ENCODE measurements around the gene TANGO6.

Gene TANGO6

DNA sequence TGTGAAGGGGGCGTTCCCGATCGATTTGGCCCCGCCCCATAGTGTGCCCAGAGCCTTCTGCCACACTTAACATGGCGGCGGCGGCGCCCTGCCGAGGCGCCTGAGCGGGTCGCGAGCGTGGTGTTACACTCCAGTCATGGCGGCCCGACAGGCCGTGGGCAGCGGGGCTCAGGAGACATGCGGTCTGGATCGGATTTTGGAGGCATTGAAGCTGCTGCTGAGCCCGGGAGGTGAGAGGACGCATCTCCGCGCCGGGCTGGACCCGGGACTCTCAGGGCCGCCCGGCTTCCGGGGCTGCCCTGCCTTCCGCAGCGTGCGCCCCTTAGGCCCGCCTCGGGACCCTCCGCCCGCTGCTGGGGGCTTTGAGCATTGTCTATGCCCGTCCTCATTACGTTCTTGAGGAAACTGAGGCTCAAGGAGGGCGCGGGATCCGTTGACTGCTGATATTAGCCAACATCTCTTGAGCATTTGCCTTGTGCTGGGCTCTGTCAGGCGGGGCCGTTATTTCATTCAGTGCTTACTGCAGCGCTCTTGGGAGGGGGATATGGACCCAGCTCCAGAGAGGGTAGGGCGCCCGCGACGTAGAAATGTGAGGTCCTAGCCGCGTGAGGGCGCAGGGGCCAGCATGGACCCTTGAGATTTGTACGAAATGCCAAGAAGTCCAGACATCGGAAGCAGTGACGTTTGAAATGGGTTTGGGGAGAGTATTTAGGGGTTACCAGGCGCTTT lies at the start of gene TANGO6:
Gene TANGO6, plus strand, starts transcription at position 50 of the 729 bp plus-strand sequence. Its CDS starts 87 bp downstream, at position 137.
- ChIA-PET CTCF (interaction anchor here (0.9 to 2.1 kb wide), 10 partner anchors 9 to 315 kb away, joined by 3 to 7 read pairs (median 4); no protein-coding TSS in a partner anchor), POLR2A (interaction anchor here (0.9 kb wide), 1 partner anchor 64 kb away, joined by 3 read pairs; no protein-coding TSS in a partner anchor)
- TF ChIP-seq CTCF (IDR thresholded peaks at IDR 0.05; ENCODE audit: control extremely low read depth, extremely low read depth, low read depth, missing control alignments) = peak; percentile 38
- DNase-seq (ENCODE audit: extremely low spot score) = peak; percentile 91

DNA sequence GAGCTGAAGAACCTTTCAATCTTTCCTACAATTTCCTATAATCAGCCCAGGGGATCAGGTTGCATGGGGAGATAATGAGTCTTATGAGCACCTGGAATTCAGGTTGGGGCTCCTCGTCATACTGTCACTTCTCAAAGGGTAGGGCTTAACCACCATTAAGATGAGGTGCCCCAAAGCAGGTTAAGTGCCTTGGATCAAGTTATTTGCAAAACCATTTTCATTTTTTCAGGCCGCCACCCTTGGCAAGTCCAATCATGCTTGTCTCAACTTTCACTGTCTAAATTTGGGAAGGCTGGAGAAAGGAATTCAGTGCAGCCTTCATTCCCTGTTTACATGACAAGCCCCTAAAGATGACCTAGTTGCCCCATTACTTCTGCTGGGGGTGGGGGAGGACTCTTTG lies 44.9 kb upstream of the TANGO6 start:
- ChIA-PET POLR2A (no interaction called here), CTCF (interaction anchor here (1.2 to 4.2 kb wide), 5 partner anchors 10 to 91 kb away, joined by 3 to 18 read pairs (median 4); no protein-coding TSS in a partner anchor)
- TF ChIP-seq CTCF (IDR thresholded peaks at IDR 0.05; ENCODE audit: control extremely low read depth, extremely low read depth, low read depth, missing control alignments) = no peak
- DNase-seq (ENCODE audit: extremely low spot score) = no peak

GRCh38 chr16:68800257-68800875 lies 43.0 kb upstream of the TANGO6 start:
- DNase-seq (ENCODE audit: extremely low spot score) = peak; percentile 75
- peak; percentile 72 for TF ChIP-seq CTCF (IDR thresholded peaks at IDR 0.05; ENCODE audit: control extremely low read depth, extremely low read depth, low read depth, missing control alignments)
- ChIA-PET CTCF (interaction anchor here (0.7 to 2.7 kb wide), 35 partner anchors 7 to 377 kb away, joined by 3 to 23 read pairs (median 5); partner anchors contain the start of gene CDH1), POLR2A (interaction anchor here (0.5 kb wide), 1 partner anchor 1899 kb away, joined by 5 read pairs; no protein-coding TSS in a partner anchor)

GRCh38 chr16:68802190-68802589 lies 41.1 kb upstream of the TANGO6 start:
- CTCF ChIA-PET = interaction anchor here (0.6 to 2.1 kb wide), 4 partner anchors 11 to 275 kb away, joined by 3 to 7 read pairs (median 4); no protein-coding TSS in a partner anchor
- TF ChIP-seq CTCF (IDR thresholded peaks at IDR 0.05; ENCODE audit: control extremely low read depth, extremely low read depth, low read depth, missing control alignments) = no peak
- DNase-seq (ENCODE audit: extremely low spot score) = no peak
- POLR2A ChIA-PET = no interaction called here

DNA sequence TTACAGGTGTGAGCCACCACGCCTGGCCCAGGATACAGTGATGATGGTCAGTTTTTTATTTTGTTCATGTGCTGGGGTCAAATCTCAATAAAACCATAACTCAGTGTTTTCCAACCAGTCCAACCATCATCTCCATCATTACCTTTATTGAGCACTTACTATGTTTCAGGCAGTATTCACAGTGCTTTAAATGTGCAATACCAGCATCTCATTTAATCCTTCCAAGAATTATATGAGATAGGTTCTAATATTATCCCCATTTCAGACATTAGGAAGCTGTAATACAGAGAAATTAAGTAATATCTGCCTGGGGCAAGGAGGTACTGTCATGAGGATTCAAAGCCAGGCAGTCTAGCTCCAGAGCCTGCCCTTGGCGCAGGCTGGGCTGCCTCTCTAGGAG lies 36.9 kb upstream of the TANGO6 start:
- ChIA-PET POLR2A (no interaction called here), CTCF (interaction anchor here (1.2 to 3.6 kb wide), 6 partner anchors 8 to 307 kb away, joined by 3 to 18 read pairs (median 5); no protein-coding TSS in a partner anchor)
- DNase-seq (ENCODE audit: extremely low spot score) = no peak
- no peak for TF ChIP-seq CTCF (IDR thresholded peaks at IDR 0.05; ENCODE audit: control extremely low read depth, extremely low read depth, low read depth, missing control alignments)

DNA sequence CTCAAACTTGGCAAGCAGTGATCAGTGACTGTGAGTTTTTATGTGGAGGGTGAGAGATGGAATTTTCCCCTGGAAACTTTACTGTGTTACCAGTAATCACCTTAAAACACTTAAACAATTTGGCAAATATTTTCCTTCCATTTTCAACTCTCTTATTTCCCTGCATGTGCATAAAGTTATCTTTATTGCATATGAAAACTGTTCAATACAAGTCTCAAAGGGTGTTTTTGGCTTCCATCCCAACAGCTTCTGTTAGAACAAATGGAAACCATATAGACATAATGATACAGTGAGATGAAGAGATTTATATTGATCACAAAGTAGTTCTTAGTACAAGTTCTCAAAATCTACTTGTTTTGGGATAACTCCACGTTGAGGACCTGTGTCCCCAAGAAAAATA lies 36.4 kb upstream of the TANGO6 start:
- ChIA-PET CTCF (interaction anchor here (1.4 to 3.6 kb wide), 4 partner anchors 10 to 306 kb away, joined by 4 to 18 read pairs (median 5); no protein-coding TSS in a partner anchor), POLR2A (no interaction called here)
- no peak for DNase-seq (ENCODE audit: extremely low spot score)
- TF ChIP-seq CTCF (IDR thresholded peaks at IDR 0.05; ENCODE audit: control extremely low read depth, extremely low read depth, low read depth, missing control alignments) = no peak
